Skin epidermis (tissue), 12 donors: ENCODE results near the gene KRTAP25-1.

ENCODE experiments used
- H3K27ac ChIP-seq, 21 experiments: fragments of 200-600 bp; sonication (generic) in 11 of 21; one replicate each; pipeline ENCODE4 v1.5.0; 2020; ENCODE audit warnings: mild to moderate bottlenecking in 3 of 21, inconsistent platforms in 2 of 21, moderate library complexity in 2 of 21
- H3K4me3 ChIP-seq, 7 experiments: fragments of 200-600 bp; sonication (generic) in 2 of 7; one replicate each; pipeline ENCODE4 v1.5.0; 2020; ENCODE audit warnings: inconsistent platforms in 2 of 7, mild to moderate bottlenecking in 2 of 7, moderate library complexity in 1 of 7

Gene KRTAP25-1

GRCh38 chr21:30255679-30256078 lies 33.6 kb downstream of the KRTAP25-1 start:
- H3K4me3 ChIP-seq = no peak overlapping the region
- no peak overlapping the region for H3K27ac ChIP-seq

- no peak overlapping the region for H3K4me3 ChIP-seq
These were observed 37.5 kb downstream of the KRTAP25-1 start for GRCh38 chr21:30251781-30252180.

GRCh38 chr21:30249936-30250335 lies 39.4 kb downstream of the KRTAP25-1 start:
- Histone ChIP-seq H3K27ac (no peak overlapping the region), H3K4me3 (no peak overlapping the region)

More at GRCh38 chr21:30251781-30252180, 37.5 kb downstream of the KRTAP25-1 start:
- H3K27ac ChIP-seq = no peak overlapping the region

GRCh38 chr21:30248844-30249243 lies 40.5 kb downstream of the KRTAP25-1 start:
- no peak overlapping the region for H3K4me3 ChIP-seq

GRCh38 chr21:30245061-30245460 lies 44.3 kb downstream of the KRTAP25-1 start:
- no peak overlapping the region for H3K4me3 ChIP-seq

More at GRCh38 chr21:30248844-30249243, 40.5 kb downstream of the KRTAP25-1 start:
- no peak overlapping the region for H3K27ac ChIP-seq

GRCh38 chr21:30243691-30244090 lies 45.6 kb downstream of the KRTAP25-1 start:
- Histone ChIP-seq H3K27ac (no peak overlapping the region), H3K4me3 (no peak overlapping the region)

More at GRCh38 chr21:30245061-30245460, 44.3 kb downstream of the KRTAP25-1 start:
- H3K27ac ChIP-seq = no peak overlapping the region

GRCh38 chr21:30240661-30241060 lies 48.7 kb downstream of the KRTAP25-1 start:
- Histone ChIP-seq H3K27ac (no peak overlapping the region), H3K4me3 (no peak overlapping the region)
